ENCODE results near the gene PHYKPL.
"Not testable (repeated sequence)": the region's sequence is repeated elsewhere in the genome, so short reads cannot be mapped to it uniquely, and the experiment has no call there.

Gene PHYKPL

GRCh38 chr5:178239626-178240301, 7.2 kb upstream of the PHYKPL start:
- not testable (repeated sequence) for DNase-seq (ENCODE audit: low read depth in 3 of 3)

DNA sequence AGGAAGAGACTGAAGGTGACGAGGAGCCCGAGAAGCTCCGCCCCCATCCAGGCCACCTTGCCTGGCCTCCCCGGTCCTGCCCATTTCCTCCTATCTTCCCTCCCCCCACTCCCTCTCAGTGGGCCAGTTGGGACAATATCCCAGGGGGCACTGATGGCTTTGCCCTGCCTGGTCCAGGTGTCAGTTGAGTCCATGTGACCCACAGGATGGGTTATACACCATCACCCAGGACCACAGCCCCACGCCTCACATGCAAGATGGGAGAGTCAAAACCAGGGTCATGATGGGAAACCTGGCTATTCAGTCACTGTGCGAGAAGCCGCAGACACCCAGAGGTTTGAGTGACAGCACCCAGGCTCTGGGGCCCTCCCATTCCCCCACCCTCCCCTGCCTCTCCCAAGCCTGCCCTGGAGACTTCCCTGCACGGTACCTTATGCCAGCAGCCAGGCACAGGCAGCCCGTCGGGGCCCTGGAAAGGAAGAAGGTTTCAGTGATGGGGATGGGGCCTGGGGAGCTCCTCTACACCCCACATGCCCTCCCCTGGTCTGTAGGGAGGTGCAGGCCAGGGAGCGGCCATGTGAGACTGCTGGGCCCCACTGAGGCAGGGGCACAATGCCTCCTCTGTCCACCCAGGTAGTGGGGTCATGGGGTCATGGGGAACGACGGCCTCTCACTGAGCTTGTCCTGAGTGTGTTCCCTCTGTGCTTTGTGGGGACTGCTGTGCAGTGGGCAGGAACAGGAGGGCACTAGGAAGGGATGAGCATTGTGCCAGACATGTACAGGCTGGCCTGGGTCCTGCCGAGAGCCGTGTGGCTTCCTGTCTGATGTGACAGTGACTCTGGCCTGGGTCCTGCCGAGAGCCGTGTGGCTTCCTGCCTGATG, 6.3 kb upstream of the PHYKPL start:
- no peak for DNase-seq (ENCODE audit: low read depth in 3 of 3)

GRCh38 chr5:178238313-178238635, 5.7 kb upstream of the PHYKPL start:
- no peak for DNase-seq (ENCODE audit: low read depth in 3 of 3)

DNA sequence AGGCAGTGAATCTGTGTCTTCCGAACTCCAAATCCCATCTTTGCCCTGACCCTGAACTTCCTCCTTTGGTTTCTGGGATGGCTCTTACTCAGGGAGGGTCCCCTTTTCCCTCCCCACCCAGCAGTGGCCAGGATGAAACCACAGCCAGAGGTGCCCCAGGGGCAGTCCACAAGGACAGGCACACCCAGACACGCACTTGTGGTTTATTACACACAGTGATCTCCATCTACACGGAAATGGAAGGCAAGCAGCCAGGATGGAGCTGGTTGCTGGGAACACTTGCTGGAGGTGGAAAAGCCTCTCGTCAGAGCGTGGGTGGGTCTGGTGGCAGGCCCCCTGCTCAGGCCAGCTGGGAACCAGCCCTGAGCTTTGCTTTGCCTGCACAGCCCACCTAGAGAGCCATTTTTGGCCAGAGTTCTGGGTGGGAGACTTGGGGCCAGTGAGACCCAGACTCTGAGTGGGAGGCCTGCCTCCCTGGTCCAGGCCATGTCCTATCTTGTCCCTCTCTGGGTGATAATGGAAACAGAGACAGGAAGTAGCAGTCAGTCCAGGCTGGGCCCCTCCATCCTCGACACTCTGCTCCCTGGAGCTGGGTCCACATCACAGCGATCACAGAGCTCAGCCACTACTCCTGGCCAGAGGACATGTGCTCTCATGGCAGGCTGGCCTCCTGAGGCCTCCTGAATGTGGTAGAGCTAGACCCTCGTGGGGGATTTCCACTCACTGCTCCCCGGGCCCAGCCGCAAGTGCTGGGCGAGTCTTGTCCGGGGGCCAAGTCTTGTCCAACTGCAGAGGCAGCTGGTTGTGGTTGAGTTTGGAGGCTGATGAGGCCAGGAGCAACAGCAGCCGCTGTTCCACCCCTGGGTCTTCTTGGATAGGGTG, 5.1 kb upstream of the PHYKPL start:
- no peak for DNase-seq (ENCODE audit: low read depth in 3 of 3)

DNA sequence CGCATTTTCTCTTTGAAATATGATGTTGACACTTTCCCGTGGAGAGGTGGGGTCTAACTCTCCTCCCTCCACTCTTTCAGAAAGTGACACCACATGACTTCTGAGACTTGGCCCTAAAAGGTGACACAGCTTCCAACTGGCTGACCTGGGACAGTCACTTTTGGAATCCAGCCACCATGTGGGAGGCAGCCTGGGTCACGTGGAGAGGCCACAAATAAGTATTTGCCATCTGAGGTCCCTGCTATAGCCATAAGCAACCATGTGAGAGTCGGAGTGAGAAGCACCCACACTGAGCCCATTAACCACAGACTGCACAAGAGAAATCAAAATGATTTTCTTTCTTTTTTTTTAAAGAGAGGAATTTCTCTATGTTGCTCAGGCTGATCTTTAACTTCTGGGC, 4.1 kb upstream of the PHYKPL start:
- no peak for DNase-seq (ENCODE audit: low read depth in 3 of 3)

DNA sequence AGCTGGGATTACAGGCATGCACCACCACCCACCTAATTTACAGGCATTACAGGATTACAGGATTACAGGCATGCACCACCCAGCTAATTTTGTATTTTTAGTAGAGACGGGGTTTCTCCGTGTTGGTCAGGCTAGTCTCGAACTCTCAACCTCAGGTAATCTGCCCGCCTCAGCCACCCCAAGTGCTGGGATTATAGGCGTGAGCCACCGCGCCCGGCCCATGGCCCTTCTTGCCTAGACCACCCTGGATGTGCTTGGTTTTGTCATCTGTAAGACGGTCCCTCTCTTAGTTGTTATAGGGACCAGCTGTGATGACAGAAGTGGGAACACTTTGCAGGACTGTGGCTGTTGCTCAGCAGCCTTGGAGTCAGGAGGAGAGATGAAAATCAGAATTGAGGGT, 3.5 kb upstream of the PHYKPL start:
- DNase-seq (ENCODE audit: low read depth in 3 of 3) = no peak

GRCh38 chr5:178235588-178235974, 3.0 kb upstream of the PHYKPL start:
- no peak for DNase-seq (ENCODE audit: low read depth in 3 of 3)

GRCh38 chr5:178234750-178235587, 2.4 kb upstream of the PHYKPL start:
- DNase-seq (ENCODE audit: low read depth in 3 of 3) = peak; percentile 48 to 76 (median 53)

DNA sequence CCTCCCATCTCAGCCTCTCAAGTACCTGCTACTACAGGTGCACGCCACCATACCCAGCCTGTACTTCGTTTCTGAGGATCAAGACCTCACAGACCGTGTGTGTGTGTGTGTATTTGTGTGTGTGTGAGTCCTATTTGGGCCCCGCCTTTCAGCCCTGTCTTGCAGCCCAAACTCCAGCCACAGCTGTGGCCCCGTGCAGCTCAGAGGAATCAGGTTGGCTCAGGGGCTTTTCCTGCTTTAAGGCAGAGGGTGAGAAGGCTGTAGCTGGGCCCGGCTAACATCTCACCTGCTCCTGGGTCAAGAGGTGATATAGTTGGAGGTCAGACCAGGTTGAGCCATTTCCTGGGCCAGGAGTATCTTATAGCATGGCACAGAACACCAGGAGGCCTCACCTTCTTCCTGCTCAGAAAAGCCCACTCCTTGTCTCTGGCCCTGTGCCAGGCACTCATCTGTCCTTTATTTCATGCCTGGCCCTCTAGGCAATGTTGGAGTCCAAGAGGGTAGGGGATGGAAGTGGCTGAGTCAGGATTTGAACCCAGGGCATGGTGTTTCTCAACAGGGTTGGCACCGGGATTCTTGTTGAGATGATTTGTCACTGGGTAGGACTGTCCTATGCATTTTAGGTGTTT, 1.6 kb upstream of the PHYKPL start:
- no peak for DNase-seq (ENCODE audit: low read depth in 3 of 3)

- DNase-seq (ENCODE audit: low read depth in 3 of 3) = no peak
Measured at GRCh38 chr5:178232920-178233429, 373 bp upstream of the PHYKPL start.

DNA sequence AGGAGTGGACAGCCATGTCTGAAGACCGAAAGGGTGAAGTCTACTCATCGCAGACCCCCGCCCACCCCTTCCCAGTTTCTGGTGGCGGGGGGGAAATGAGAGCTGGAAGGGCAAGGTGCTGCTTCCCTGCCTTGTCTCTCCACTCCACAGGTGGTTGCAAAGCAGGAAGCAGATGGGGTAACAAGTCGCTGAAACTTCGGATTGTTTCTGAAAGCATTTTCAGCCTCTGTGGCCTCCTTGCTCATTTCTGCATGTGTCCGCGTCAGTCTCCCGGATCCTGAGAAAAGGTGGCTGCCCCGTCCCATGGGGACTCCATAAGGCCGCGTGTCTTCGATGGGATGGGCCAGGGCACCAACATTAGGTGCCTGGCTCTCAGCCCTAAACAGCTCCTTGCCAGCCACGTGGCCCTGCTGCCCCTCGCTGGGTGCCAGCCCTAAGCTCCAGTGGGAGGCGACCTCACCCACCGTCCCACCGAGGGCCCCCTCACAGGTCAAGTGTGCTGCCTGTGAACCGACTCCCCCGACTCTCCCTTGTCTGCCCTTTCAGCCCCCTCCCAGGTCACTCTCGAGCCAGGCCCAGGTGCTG, 971 bp downstream of the PHYKPL start:
- no peak for DNase-seq (ENCODE audit: low read depth in 3 of 3)

DNA sequence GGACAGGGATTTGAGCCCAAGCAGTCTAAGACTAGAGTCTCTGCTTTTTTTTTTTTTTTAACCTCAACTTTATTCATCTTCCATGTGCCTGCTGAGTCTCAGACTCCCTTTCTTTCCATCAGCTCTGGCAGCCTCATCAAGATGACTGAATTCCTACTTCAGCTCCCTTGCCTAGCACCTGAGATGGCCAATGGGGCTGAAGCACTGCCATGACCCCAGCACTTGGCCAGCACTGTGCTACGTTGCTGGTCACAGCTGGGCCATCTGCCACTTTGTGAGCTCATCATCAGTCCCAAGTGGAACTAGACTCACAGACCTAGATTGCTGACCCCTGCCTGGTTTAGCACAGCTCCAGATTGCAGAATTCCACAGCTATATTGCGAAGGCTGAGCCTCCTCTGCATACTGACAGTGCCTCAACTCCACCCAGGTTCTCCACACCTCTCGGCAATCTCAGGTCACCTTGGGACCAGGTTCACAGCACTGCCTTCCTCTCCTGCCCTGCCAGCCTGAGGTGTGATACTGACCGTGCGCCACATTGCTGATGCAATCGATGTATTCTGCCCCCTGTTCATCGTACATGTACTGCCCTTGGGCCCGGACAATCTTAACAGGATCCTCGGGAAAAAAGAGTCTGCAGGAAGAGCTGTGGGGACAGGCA, 1.6 kb downstream of the PHYKPL start:
- DNase-seq (ENCODE audit: low read depth in 3 of 3) = no peak

- no peak for DNase-seq (ENCODE audit: low read depth in 3 of 3)
Measured at GRCh38 chr5:178229861-178230260, 2.7 kb downstream of the PHYKPL start.

DNA sequence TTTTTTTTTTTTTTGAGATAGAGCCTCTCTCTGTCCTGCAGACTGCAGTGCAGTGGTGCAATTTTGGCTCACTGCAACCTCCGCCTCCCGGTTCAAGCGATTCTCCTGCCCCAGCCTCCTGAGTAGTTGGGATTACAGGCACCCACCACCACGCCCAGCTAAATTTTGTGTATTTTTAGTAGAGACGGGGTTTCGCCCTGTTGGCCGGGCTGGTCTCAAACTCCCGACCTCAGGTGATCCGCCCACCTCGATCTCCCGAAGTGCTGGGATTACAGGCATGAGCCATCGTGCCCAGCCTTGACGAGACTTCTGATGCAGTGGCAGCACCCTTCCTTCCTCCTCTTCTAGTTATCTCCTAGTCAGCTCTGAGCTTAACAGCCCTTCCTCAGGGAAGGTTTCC, 3.5 kb downstream of the PHYKPL start:
- not testable (repeated sequence) for DNase-seq (ENCODE audit: low read depth in 3 of 3)

DNA sequence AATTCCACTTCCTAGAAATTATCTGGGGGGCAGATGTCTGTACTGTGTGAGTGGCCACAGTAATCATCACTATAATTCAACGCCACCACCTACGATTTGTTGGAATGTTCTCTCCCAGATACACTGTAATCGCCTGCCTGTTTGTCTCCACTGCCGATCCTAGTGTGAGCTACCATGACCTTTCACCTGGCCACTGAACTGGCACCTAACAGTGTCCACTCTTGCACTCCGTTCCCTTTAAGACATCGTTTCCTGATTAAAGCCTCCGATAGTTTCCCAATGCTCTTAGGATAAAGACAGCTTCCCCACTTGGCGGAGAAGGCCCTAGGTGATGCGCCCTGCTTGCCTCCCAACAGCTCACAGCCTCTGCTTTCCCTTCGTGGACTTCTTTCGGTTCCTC, 4.0 kb downstream of the PHYKPL start:
- no peak for DNase-seq (ENCODE audit: low read depth in 3 of 3)

DNA sequence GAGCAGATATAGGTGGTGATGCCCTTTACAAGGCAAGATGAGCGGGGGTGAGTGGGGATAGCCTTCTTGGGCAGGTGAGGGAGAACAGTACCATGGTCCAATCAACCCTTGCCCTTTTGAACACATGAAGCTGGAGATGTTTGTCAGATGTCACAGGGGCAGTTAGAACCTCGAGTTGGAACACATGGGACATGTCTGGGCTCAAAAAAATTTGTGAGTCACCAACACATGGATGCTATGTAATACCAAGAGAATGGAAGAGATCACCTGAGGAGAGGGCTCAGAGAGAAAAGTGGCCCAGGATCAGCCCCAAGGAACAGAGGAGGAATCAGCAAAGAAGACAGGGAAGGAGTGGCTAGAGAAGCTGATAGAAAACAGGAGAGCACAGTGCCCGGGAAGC, 4.7 kb downstream of the PHYKPL start:
- no peak for DNase-seq (ENCODE audit: low read depth in 3 of 3)

DNA sequence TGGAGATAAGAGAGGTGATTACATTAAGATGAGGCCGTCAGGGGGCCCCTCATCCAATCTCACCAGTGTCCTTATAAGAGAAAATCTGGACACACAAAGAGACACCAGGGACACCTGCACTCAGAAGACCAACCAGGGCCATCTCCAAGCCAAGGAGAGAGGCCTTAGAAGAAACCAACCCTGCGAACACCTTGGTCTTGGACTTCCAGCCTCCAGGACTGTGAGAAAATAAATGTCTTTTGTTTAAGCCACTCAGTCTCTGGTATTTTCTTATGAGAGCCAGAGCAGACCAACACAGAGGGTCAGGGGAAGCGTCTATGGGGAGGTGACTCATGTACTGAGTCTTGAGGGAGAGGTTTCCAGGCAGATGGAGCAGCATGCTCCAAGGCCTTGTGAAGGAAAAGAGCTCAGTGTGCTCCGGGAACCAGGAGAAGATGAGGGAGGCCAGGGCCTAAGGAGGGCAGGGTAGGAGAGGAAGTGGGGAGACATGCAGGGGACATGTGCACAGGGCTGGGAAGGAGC, 5.4 kb downstream of the PHYKPL start:
- no peak for DNase-seq (ENCODE audit: low read depth in 3 of 3)

- DNase-seq (ENCODE audit: low read depth in 3 of 3) = no peak
Measured at GRCh38 chr5:178225174-178225573, 7.4 kb downstream of the PHYKPL start.

DNA sequence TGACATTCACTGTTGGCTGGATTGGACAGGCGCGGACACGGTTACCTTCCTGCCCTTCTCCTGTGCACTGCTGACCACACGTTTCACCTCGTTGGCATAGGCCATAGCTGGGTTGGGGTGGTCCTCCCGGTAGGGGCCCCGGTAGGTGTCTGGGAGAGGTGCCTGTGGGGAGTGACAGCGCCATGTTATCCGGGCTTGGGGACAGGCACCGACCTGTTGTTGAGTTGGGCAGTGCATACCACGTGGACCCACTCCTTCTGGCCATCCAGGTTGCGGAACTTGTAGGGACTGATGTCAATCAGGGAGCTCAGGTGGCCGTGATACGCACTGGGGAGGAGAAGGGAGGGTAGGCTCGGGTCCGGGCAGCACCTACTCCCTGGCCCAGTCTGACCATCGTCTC, 8.2 kb downstream of the PHYKPL start:
- no peak for DNase-seq (ENCODE audit: low read depth in 3 of 3)

All from stimulated activated CD4-positive, alpha-beta T cell treated with anti-CD3 and anti-CD28 coated beads, TNF-alpha, amount 100 ng/mL, for 24 hours (primary cell).